HepG2 (cell line): ENCODE results near the gene SOWAHA. TPM values are rescaled to one million over a fixed set of nuclear protein-coding genes. Genes with fewer than 3 reads are reported as not detected.
A peak's percentile ranks its signal among the peaks of the same experiment; 100 is the strongest.

Source experiments
- ARID3A ChIP-seq: IDR thresholded peaks from 2 replicates; pipeline ENCODE4 v1.6.1; 2012; ENCODE audit warnings: low read depth, low read length, improper control_type of control experiment
- ATF1 ChIP-seq: IDR thresholded peaks from 2 replicates; pipeline ENCODE4 v1.6.1; 2016; ENCODE audit warnings: mild to moderate bottlenecking, control low read depth
- ATF2 ChIP-seq: sonication (generic); formaldehyde crosslinking; IDR thresholded peaks from 2 replicates; pipeline ENCODE4 v1.4.0; 2020; ENCODE audit warnings: missing genetic modification reagents
- CEBPG ChIP-seq: IDR thresholded peaks from 2 replicates; pipeline ENCODE4 v1.6.1; 2016
- ELF1 ChIP-seq: sonication (generic); formaldehyde crosslinking; IDR thresholded peaks from 2 replicates; pipeline ENCODE4 v1.4.0; 2020; ENCODE audit warnings: missing genetic modification reagents
- EP300 ChIP-seq, 3 experiments: sonication (generic) in 1 of 3; formaldehyde crosslinking in 1 of 3; IDR thresholded peaks; 2 replicates each; pipeline versions ENCODE4 v1.5.1 to v1.6.1; 2011 to 2020; ENCODE audit warnings: low read depth in 2 of 3, low read length in 2 of 3, borderline replicate concordance in 1 of 3, improper control_type of control experiment in 1 of 3, mild to moderate bottlenecking in 1 of 3, missing genetic modification reagents in 1 of 3, moderate library complexity in 1 of 3
- MED13 ChIP-seq: sonication (generic); formaldehyde crosslinking; IDR thresholded peaks from 2 replicates; pipeline ENCODE4 v1.5.0; 2020; ENCODE audit warnings: missing genetic modification reagents
- PRDM4 ChIP-seq: sonication (generic); formaldehyde crosslinking; IDR thresholded peaks from 2 replicates; pipeline ENCODE4 v1.9.0; 2021; ENCODE audit warnings: missing genetic modification reagents, borderline replicate concordance
- RCOR2 ChIP-seq: IDR thresholded peaks from 2 replicates; pipeline ENCODE4 v1.6.1; 2016; ENCODE audit warnings: missing biosample characterization, missing genetic modification reagents
- SOX6 ChIP-seq, 2 experiments: fragments of 450-650 bp in 1 of 2; sonication (generic) in 1 of 2; formaldehyde crosslinking in 1 of 2; IDR thresholded peaks; 2 replicates each; pipeline versions ENCODE4 v1.4.0 to v1.6.1; 2017 to 2020; ENCODE audit warnings: antibody characterized with exemption in 1 of 2, mild to moderate bottlenecking in 1 of 2, missing genetic modification reagents in 1 of 2
- TBX2 ChIP-seq: sonication (generic); formaldehyde crosslinking; IDR thresholded peaks from 2 replicates; pipeline ENCODE4 v1.5.0; 2020; ENCODE audit warnings: missing genetic modification reagents, mild to moderate bottlenecking, borderline replicate concordance
- TFDP2 ChIP-seq: sonication (generic); formaldehyde crosslinking; IDR thresholded peaks from 2 replicates; pipeline ENCODE4 v1.4.0; 2020; ENCODE audit warnings: missing genetic modification reagents
- YEATS2 ChIP-seq: sonication (generic); formaldehyde crosslinking; IDR thresholded peaks from 2 replicates; pipeline ENCODE4 v1.4.0; 2020; ENCODE audit warnings: missing genetic modification reagents, borderline replicate concordance
- ZNF280B ChIP-seq: sonication (generic); formaldehyde crosslinking; IDR thresholded peaks from 2 replicates; pipeline ENCODE4 v1.5.0; 2020; ENCODE audit warnings: missing genetic modification reagents, mild to moderate bottlenecking, borderline replicate concordance
- ZNF891 ChIP-seq: sonication (generic); formaldehyde crosslinking; IDR thresholded peaks from 2 replicates; pipeline ENCODE4 v1.5.0; 2020; ENCODE audit warnings: mild to moderate bottlenecking, missing genetic modification reagents
- polyA plus RNA-seq, 8 experiments: library from polyadenylated mRNA; depleted of rRNA in 3 of 8; stranded (reverse) in 7 of 8; unstranded in 1 of 8; fragments of >200 nt; fragmentation: Illumina TruSeq in 4 of 8; extraction: Trizol in 4 of 8; gene quantifications; 2 replicates each; pipeline versions ENCODE4 v1.2.1 to v1.2.3, GENCODE V29; 2011 to 2016; ENCODE audit warnings: low read depth in 4 of 8, missing spikeins in 1 of 8, mixed read lengths in 1 of 8; ENCODE audit not compliant: insufficient read depth in 1 of 8
- total RNA-seq, 5 experiments: library from RNA; depleted of rRNA; stranded (reverse); fragments of >200 nt; fragmentation: Illumina TruSeq; extraction: Trizol; gene quantifications; 2 replicates each; pipeline ENCODE4 v1.2.3, GENCODE V29; 2016; ENCODE audit warnings: low read depth in 1 of 5
- TF ChIP-seq, protein P1 (sequence below): sonication (generic); formaldehyde crosslinking; IDR thresholded peaks from 2 replicates; pipeline ENCODE4 v1.8.1; 2023; ENCODE audit warnings: missing genetic modification reagents, inconsistent platforms, borderline replicate concordance

Gene SOWAHA
- total and polyA plus RNA-seq, 2 of the 13 experiments (the other 11 are each of a cell fraction or from before 2014, with no cell fraction given), result 0.95 to 1.9 TPM

- TF ChIP-seq PRDM4 (CRISPR knock-in tag) (no peak), ATF1 (CRISPR knock-in tag) (no peak), ARID3A (0 out of 2 replicates have a peak, but pooled peaks have one; percentile 38), RCOR2 (CRISPR knock-in tag) (0 out of 2 replicates have a peak, but pooled peaks have one; percentile 15), ZNF891 (CRISPR knock-in tag) (no peak), YEATS2 (no peak), ATF2 (0 out of 2 replicates have a peak, but pooled peaks have one; percentile 21), ZNF280B (no peak), EP300 (IDR thresholded peaks at IDR 0.05; ENCODE audit: low read depth in 2 of 2, low read length in 2 of 2) (peak in 1 of 2 experiments; percentile 83; a peak in 1 of 4 replicates), EP300 (CRISPR knock-in tag; IDR thresholded peaks at IDR 0.05; ENCODE audit: borderline replicate concordance) (0 out of 2 replicates have a peak, but pooled peaks have one; percentile 27), ELF1 (CRISPR knock-in tag) (0 out of 2 replicates have a peak, but pooled peaks have one; percentile 22), SOX6 (IDR thresholded peaks at IDR 0.05) (no peak), SOX6 (CRISPR knock-in tag; IDR thresholded peaks at IDR 0.05) (peak; percentile 84), TBX2 (peak; percentile 40; the same call in 1 of the 2 replicates), TFDP2 (CRISPR knock-in tag) (no peak), CEBPG (peak; percentile 97), MED13 (CRISPR knock-in tag) (peak; percentile 59; the same call in 1 of the 2 replicates)
- TF ChIP-seq, protein P1, sequence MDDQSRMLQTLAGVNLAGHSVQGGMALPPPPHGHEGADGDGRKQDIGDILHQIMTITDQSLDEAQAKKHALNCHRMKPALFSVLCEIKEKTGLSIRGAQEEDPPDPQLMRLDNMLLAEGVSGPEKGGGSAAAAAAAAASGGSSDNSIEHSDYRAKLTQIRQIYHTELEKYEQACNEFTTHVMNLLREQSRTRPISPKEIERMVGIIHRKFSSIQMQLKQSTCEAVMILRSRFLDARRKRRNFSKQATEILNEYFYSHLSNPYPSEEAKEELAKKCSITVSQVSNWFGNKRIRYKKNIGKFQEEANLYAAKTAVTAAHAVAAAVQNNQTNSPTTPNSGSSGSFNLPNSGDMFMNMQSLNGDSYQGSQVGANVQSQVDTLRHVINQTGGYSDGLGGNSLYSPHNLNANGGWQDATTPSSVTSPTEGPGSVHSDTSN (CRISPR knock-in tag), result no peak
Observed at GRCh38 chr5:132849347-132849746, 36.2 kb downstream of the SOWAHA start (continued).
